Activated naive CD4-positive, alpha-beta T cell treated with anti-CD3 and anti-CD28 coated beads for 36 hours (primary cell): ENCODE results near the gene ARHGEF10L. TPM values are rescaled to one million over a fixed set of nuclear protein-coding genes. Genes with fewer than 3 reads are reported as not detected.

Experiments
- CTCF ChIA-PET: fragments of 350-600 bp; sonication (Branson Sonifier 250); formaldehyde crosslinking; loops from one replicate; lab custom pipeline; 2021; ENCODE audit warnings: antibody characterized with exemption; lab: Charles Lee
- DNase-seq: peaks from one replicate; pipeline ENCODE4 v3.0.0-alpha.2; 2020
- H3K27ac Mint-ChIP-seq: one replicate; pipeline ENCODE4 v1.8.0; 2021; ENCODE audit warnings: mild to moderate bottlenecking, mixed read lengths
- H3K27me3 Mint-ChIP-seq: one replicate; pipeline ENCODE4 v1.8.0; 2021; ENCODE audit warnings: low read depth, mixed read lengths
- H3K36me3 Mint-ChIP-seq: one replicate; pipeline ENCODE4 v1.8.0; 2021; ENCODE audit warnings: low read depth, mixed read lengths
- H3K4me1 Mint-ChIP-seq: one replicate; pipeline ENCODE4 v1.8.0; 2021; ENCODE audit warnings: low read depth, mixed read lengths
- H3K4me3 Mint-ChIP-seq: one replicate; pipeline ENCODE4 v1.8.0; 2021; ENCODE audit warnings: mild to moderate bottlenecking, moderate library complexity, mixed read lengths
- H3K9me3 Mint-ChIP-seq: one replicate; pipeline ENCODE4 v1.8.0; 2021; ENCODE audit warnings: mixed read lengths
- intact Hi-C: fragments of 100-400 bp; cut with micrococcal nuclease; formaldehyde crosslinking; loops from one replicate; pipeline ENCODE4 v1.15.1; 2023
- total RNA-seq, 2 experiments: library from RNA; stranded (reverse); gene quantifications; one replicate each; pipeline ENCODE4 v1.2.3, GENCODE V29; 2021

The ARHGEF10L gene
- total RNA-seq, 2 experiments from 2014 or later = not detected

DNA sequence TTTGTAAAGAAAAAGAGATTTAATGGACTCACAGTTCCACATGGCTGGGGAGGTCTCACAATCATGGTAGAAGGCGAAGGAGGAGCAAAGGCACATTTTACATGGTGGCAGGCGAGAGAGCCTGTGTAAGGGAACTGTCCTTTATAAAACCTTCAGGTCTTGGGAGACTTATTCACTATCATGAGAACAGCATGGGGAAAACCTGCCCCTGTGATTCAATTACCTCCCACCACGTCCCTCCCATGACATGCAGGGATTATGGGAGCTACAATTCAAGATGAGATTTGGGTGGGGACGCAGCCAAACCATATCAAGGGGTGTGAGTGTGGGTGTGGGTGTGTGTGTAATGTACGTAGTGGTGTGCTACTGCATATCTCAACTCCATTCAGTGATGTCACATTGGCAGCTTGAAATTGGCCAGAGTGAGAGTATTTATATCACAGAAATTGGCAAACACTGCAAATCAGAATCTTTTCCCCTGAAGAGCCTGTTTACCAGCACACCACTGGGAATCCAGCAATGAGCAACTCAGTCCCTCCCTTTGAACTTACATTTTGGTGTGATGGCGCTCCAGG is 5.4 kb downstream of the ARHGEF10L start:
- Mint-ChIP-seq H3K27me3 (peaks cover 18% of the 10 kb centered on the region), H3K4me1 (peaks cover 8% of the 10 kb centered on the region), H3K27ac (no peak overlapping the region), H3K36me3 (no peaks in the 10 kb centered on the region), H3K4me3 (no peak overlapping the region), H3K9me3 (no peaks in the 10 kb centered on the region)
- CTCF ChIA-PET = no interaction called here
- intact Hi-C loops = no loop called here
- no peak for DNase-seq

DNA sequence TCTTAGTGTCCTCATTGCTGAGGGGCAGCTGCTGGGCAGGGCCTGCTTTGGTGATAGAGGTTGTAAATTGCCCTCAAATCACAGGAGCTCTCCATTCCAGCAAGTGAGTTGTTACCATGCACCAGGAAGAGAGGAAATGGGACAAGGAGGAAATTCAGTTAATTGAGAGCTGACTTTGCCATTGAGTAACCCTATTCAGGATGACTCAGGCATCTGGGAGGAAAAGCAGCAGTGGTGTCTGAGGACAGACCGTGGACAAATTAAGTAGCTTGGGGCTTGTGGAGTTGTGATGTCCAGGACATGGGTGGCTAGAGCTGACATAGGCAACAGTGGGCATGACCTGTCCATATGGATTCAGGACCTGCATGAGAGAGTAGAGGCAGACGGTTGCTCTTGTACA is 5.9 kb downstream of the ARHGEF10L start:
- peaks cover 14% of the 10 kb centered on the region for H3K27me3 Mint-ChIP-seq
- no peak overlapping the region for H3K27ac Mint-ChIP-seq
- no peaks in the 10 kb centered on the region for H3K36me3 Mint-ChIP-seq
- H3K4me1 Mint-ChIP-seq = peaks cover 5% of the 10 kb centered on the region
- no peak for DNase-seq
- intact Hi-C loops = no loop called here
- H3K4me3 Mint-ChIP-seq = no peak overlapping the region
- CTCF ChIA-PET = no interaction called here
- no peaks in the 10 kb centered on the region for H3K9me3 Mint-ChIP-seq

DNA sequence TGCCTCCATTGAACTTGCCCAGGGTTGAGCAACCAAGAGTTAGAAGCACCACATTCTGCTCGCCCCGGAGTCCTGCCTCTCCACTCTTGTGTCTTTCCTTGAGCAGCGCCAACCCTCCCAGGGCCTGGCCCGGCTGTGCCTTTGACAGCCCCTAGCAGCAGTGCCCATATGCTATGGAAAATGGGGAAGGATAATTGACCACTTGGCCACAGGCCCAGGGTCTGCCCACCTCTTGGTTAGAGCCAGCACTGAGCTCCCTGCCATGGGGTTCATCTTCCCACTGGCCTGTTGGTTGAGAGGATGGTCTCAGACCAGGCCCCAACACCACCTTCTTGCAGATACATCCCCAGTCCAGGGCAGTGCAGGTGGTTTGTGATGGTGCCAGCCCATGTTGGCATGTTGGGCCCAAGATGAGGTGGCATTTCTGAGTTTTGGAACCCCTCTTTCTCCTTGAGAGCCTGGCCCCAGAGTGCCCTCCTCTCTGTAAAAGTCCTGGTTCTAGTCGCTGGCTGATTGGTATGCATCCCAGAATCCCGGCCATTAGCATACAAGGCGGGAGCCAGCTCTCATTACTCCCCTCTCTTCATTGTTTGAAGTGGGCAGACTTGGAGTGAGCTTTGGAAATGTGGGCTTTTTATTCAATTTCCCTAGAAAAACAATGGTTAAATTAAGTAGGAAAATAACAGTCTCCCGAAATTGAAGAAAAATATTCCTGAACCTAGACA is 7.6 kb downstream of the ARHGEF10L start:
- Mint-ChIP-seq H3K4me1 (no peaks in the 10 kb centered on the region), H3K9me3 (no peaks in the 10 kb centered on the region), H3K27ac (no peak overlapping the region), H3K4me3 (no peak overlapping the region), H3K36me3 (no peaks in the 10 kb centered on the region), H3K27me3 (peaks cover 5% of the 10 kb centered on the region)
- no peak for DNase-seq
- intact Hi-C loops = no loop called here
- CTCF ChIA-PET = no interaction called here

DNA sequence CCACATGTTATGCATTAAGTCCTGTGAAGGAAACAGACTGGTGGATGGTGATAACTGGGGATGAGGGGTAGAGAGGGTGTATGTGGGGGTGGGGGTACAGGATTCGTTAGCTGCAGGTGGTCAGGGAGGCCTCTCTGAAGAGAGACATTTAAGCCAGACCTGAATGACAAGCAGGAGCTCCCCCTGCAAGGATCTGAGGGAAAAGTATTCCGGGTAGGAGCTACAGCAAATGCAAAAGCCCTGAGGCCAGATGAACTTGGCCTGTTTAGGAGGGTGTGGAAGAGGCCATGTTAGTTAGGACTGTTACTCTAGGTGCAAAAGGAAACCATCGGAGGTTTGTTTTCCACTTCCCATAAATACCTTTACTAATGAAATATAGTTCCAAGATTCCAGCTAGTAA is 9.9 kb downstream of the ARHGEF10L start:
- peaks cover 5% of the 10 kb centered on the region for H3K27me3 Mint-ChIP-seq
- CTCF ChIA-PET = no interaction called here
- no peak overlapping the region for H3K4me3 Mint-ChIP-seq
- H3K27ac Mint-ChIP-seq = no peak overlapping the region
- H3K4me1 Mint-ChIP-seq = no peaks in the 10 kb centered on the region
- DNase-seq = no peak
- intact Hi-C loops = no loop called here
- no peaks in the 10 kb centered on the region for H3K36me3 Mint-ChIP-seq
- no peaks in the 10 kb centered on the region for H3K9me3 Mint-ChIP-seq

DNA sequence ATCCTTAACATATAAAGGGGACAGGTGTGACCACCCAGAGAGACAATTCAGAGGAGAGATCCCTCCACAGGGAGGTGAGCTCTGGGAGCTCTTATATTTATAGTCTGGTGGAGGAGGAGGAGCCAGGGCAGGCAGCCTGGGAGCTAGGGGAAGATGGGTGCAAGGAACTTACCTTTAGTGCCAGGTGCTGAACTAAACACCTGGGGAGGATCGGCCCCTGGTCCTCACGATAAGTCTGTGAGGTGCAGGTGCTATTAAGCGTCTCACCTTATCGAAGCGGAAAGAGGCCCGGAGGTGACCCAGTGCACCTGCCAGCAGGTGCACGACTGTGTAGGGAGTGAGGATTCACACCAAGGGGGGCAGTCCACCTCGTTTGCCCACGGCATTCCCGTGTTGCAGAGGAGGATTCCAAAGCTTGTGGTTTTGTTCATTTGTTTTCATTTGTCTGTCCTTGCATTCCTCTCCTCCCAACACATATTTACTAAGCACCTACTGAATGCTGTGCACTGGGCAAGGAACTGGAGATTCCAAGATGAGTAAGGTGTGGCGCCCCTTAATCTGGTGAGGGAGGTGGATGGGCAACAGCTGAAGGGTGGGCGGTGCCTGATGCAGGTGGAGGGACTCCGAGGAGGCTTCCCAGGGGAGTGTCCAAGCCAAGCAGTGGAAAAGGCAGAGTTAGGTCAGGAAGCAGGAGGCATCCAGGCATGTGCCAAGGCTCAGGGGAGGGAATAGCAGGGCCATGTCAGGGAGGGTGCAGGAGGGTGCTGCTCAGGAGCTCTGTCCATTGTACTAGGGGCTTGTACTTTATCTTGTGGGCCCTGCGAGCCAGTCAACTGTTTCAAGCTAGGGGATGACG is 11.5 kb downstream of the ARHGEF10L start:
- H3K9me3 Mint-ChIP-seq = no peaks in the 10 kb centered on the region
- no peak for DNase-seq
- CTCF ChIA-PET = no interaction called here
- no peaks in the 10 kb centered on the region for H3K27me3 Mint-ChIP-seq
- H3K36me3 Mint-ChIP-seq = no peaks in the 10 kb centered on the region
- H3K4me3 Mint-ChIP-seq = no peak overlapping the region
- intact Hi-C loops = no loop called here
- no peaks in the 10 kb centered on the region for H3K4me1 Mint-ChIP-seq
- H3K27ac Mint-ChIP-seq = no peak overlapping the region

DNA sequence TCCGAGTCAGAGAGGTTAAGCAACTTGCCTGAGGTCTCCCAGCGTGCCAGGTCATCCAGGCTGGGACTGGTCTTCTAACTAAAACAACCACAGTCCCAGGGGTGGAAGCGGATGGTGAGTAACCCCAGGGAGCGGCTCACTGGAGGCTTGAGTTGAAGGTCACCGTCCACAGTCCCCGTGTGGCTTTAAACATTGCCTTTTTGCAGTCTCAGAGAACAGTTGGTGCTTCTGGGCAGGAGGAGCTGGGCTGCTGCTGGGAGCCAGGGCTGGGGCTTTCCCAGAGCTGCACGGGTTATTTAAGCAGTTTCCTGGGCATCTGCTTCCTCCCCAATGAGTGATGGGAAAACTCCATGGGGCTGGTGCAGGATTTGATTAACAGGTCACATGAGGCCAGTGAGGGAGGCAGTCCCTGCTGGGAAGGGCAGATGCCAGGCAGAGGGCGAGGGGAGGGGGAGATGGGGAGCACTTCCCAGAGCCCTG is 12.3 kb downstream of the ARHGEF10L start:
- no peaks in the 10 kb centered on the region for H3K36me3 Mint-ChIP-seq
- no peaks in the 10 kb centered on the region for H3K4me1 Mint-ChIP-seq
- no peak overlapping the region for H3K4me3 Mint-ChIP-seq
- intact Hi-C loops = no loop called here
- no peak for DNase-seq
- H3K27me3 Mint-ChIP-seq = no peaks in the 10 kb centered on the region
- CTCF ChIA-PET = no interaction called here
- H3K9me3 Mint-ChIP-seq = no peaks in the 10 kb centered on the region
- no peak overlapping the region for H3K27ac Mint-ChIP-seq

DNA sequence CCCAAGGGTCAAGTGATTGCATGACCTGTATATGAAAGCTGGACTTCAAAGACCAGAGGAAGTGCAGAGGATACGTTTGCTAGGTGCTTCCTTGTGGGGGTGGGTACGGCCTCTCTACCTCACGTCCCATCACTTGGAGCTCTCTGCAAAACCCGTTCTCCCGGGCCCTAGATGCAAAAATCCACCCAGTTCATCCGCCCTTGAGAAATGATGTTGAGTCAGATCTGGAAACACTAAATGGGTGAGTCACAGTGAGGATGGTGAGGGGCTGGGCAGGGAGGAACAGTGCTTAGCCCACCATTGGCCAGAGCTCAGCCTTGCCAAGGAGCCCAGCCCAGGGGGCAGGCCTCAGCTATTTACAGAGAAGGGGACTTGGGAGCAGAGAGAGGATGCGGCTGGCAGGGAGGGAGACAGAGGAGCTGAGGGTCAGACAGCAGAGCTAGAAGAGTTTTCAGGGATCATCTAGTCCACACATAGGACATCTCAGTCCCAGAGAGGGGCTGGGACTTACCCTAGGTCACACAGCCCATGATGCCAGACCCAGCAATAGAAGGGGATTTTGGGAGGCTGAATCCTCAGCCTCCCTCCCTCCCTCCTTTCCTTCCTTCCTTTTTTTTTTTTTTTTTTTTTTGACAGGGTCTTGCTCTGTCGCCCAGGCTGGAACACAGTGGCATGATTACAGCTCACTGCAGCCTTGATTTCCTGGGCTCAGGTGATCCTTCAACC is 14.6 kb downstream of the ARHGEF10L start:
- intact Hi-C loops = no loop called here
- no peak for DNase-seq
- no peaks in the 10 kb centered on the region for H3K9me3 Mint-ChIP-seq
- H3K4me1 Mint-ChIP-seq = no peaks in the 10 kb centered on the region
- H3K4me3 Mint-ChIP-seq = no peak overlapping the region
- H3K27ac Mint-ChIP-seq = no peak overlapping the region
- H3K36me3 Mint-ChIP-seq = no peaks in the 10 kb centered on the region
- H3K27me3 Mint-ChIP-seq = no peaks in the 10 kb centered on the region
- CTCF ChIA-PET = interaction anchor here (0.7 to 1.5 kb wide), 2 partner anchors 53 to 1539 kb away, joined by 3 to 4 read pairs; no protein-coding TSS in a partner anchor

DNA sequence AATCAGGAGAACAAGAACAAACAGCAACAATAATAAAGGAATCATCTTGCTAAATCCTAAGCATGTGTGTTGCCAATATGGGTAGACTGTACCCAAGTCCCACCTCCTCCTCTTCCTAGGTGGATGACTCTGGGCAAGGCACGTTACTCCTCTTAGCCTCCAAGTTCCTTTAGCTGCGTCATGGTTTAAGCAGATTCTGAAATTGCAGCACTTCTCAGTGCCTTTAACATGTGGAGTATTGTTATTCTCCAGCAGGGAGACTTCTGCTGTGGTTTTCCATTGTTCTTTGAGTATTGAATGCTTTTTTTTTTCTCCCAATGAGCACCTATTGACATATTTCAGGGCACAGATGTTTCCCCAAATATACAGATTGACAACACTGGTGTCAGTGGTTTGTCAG is 15.5 kb downstream of the ARHGEF10L start:
- Mint-ChIP-seq H3K36me3 (no peaks in the 10 kb centered on the region), H3K9me3 (no peaks in the 10 kb centered on the region), H3K27ac (no peak overlapping the region), H3K4me3 (no peak overlapping the region), H3K4me1 (no peaks in the 10 kb centered on the region), H3K27me3 (no peaks in the 10 kb centered on the region)
- no peak for DNase-seq
- intact Hi-C loops = no loop called here
- CTCF ChIA-PET = no interaction called here

DNA sequence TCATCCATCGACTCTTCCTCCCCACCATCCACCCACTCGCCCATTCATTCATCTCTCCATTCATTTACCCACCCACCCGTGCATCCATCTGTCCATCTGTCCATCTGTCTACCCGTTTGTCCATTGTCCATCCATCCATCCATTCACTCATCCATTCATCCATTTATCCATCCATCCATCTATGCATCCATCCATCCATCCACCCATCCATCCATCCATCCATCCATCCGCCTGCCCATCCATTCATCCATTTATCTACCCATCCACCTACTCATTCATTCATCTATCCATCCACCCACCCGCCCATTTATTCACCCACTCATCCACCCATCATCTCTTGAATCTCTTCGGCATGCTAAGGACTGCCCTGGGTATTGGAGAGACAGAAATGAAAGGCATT is 18.5 kb downstream of the ARHGEF10L start:
- no peaks in the 10 kb centered on the region for H3K9me3 Mint-ChIP-seq
- no peaks in the 10 kb centered on the region for H3K27me3 Mint-ChIP-seq
- no peaks in the 10 kb centered on the region for H3K36me3 Mint-ChIP-seq
- H3K4me1 Mint-ChIP-seq = no peaks in the 10 kb centered on the region
- H3K27ac Mint-ChIP-seq = no peak overlapping the region
- no peak for DNase-seq
- CTCF ChIA-PET = no interaction called here
- intact Hi-C loops = no loop called here
- no peak overlapping the region for H3K4me3 Mint-ChIP-seq

DNA sequence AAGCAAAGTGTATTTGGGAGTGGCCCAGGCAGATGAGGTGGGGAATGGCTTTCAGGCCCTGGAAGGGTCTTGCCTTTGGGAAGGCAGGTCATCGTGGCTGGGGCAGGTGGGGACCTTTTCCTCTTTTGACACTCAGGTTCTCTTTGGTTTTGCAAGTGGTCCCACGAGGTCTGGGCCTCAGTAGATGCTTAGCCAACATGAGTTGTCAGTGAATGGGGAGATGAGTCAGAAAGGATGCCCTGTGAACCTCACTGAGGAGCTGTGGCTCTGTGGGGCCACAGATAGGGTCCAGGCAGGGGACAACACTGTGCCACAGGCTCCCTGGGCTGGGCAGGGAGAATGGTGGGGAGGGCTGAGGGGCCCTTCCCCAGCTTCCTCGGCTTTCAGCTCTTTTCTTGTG is 19.0 kb downstream of the ARHGEF10L start:
- Mint-ChIP-seq H3K4me1 (no peaks in the 10 kb centered on the region), H3K9me3 (no peaks in the 10 kb centered on the region)
- CTCF ChIA-PET = no interaction called here

DNA sequence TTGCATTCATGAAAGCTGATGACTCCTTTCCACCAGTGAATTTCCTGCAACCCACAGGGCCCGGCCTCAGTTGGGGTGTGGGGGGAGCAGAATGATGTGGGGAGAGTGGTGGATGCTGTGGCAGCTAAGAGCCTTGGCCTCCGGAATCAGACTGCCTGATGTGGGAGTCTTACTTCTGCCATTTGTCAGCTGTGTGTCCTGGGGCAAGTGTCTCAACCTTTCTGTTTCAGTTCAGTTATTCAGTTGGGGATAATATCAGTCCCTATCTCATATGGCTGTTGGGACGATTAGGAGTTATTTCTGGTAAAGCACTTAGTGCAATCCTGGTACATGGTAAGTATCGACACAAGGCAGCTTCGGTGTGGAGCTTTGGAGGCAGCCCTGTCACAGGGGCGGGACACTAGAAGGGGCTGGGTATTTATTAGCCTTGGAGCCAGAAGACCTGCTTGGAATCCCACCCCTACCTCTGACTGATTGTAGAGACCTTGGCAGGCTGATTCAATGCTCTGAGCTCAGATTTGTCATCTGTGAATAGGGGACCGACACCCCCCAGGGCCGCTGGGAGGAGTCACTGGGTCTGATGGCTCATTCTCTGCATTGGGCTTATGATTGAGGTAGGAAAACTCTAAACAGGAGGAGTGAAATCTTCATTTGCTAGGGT is 19.6 kb downstream of the ARHGEF10L start:
- Mint-ChIP-seq H3K9me3 (no peaks in the 10 kb centered on the region), H3K4me3 (no peak overlapping the region), H3K4me1 (no peaks in the 10 kb centered on the region), H3K36me3 (no peaks in the 10 kb centered on the region), H3K27me3 (no peaks in the 10 kb centered on the region), H3K27ac (no peak overlapping the region)
- DNase-seq = no peak
- intact Hi-C loops = no loop called here
- CTCF ChIA-PET = no interaction called here

More for the DNA sequence above, 19.0 kb downstream of the ARHGEF10L start:
- Mint-ChIP-seq H3K27me3 (no peaks in the 10 kb centered on the region), H3K4me3 (no peak overlapping the region), H3K36me3 (no peaks in the 10 kb centered on the region), H3K27ac (no peak overlapping the region)
- no peak for DNase-seq
- intact Hi-C loops = no loop called here
